SJCRH30 (cell line): ENCODE results near the gene TNFRSF18. TPM values are rescaled to one million over a fixed set of nuclear protein-coding genes. Genes with fewer than 3 reads are reported as not detected.

Source experiments
- DNase-seq, 2 experiments: peaks; one replicate each; pipeline ENCODE4 v3.0.0-alpha.2; 2015 to 2020
- H3K27ac ChIP-seq: fragments of 250-450 bp; sonication (Bioruptor Pico); 2 replicates; pipeline ENCODE4 v1.5.1; 2020; ENCODE audit warnings: mild to moderate bottlenecking, moderate library complexity
- H3K27me3 ChIP-seq: fragments of 250-450 bp; sonication (Bioruptor Pico); 2 replicates; pipeline ENCODE4 v1.5.1; 2020; ENCODE audit warnings: mild to moderate bottlenecking, moderate library complexity
- H3K36me3 ChIP-seq: fragments of 250-450 bp; sonication (Bioruptor Pico); 2 replicates; pipeline ENCODE4 v1.5.1; 2020; ENCODE audit warnings: mild to moderate bottlenecking, moderate library complexity
- H3K4me1 ChIP-seq: fragments of 250-450 bp; sonication (Bioruptor Pico); 2 replicates; pipeline ENCODE4 v1.5.1; 2020; ENCODE audit warnings: mild to moderate bottlenecking, moderate library complexity
- H3K4me3 ChIP-seq: fragments of 250-450 bp; sonication (Bioruptor Pico); 2 replicates; pipeline ENCODE4 v1.5.1; 2020; ENCODE audit warnings: mild to moderate bottlenecking, moderate library complexity
- H3K9me3 ChIP-seq: fragments of 250-450 bp; sonication (Bioruptor Pico); replicated peaks from 2 replicates; pipeline ENCODE4 v1.5.1; 2020; ENCODE audit warnings: mild to moderate bottlenecking, moderate library complexity
- total RNA-seq: library from RNA; depleted of rRNA; stranded (reverse); fragments of >200 nt; shearing (Covaris generic); gene quantifications from 2 replicates; pipeline ENCODE4 v1.2.3, GENCODE V29; 2014

Gene TNFRSF18
- total RNA-seq, 1 experiment from 2014 or later = 0.93 TPM

- DNase-seq = peak; percentile 54 to 59
- H3K27me3 ChIP-seq = peaks cover 37% of the 10 kb centered on the region
- no peaks in the 10 kb centered on the region for H3K36me3 ChIP-seq
- no peak overlapping the region for H3K27ac ChIP-seq
- no peaks in the 10 kb centered on the region for H3K9me3 ChIP-seq
- no peak overlapping the region for H3K4me3 ChIP-seq
- peaks cover 30% of the 10 kb centered on the region for H3K4me1 ChIP-seq
Observed at GRCh38 chr1:1236176-1236763, 29.9 kb upstream of the TNFRSF18 start.

GRCh38 chr1:1235016-1235744 is 28.8 kb upstream of the TNFRSF18 start:
- Histone ChIP-seq H3K36me3 (no peaks in the 10 kb centered on the region), H3K27ac (no peak overlapping the region), H3K4me3 (no peak overlapping the region), H3K4me1 (peaks cover 30% of the 10 kb centered on the region), H3K9me3 (no peaks in the 10 kb centered on the region), H3K27me3 (peaks cover 30% of the 10 kb centered on the region)
- DNase-seq = no peak

GRCh38 chr1:1234180-1234808 is 27.9 kb upstream of the TNFRSF18 start:
- H3K27me3 ChIP-seq = peaks cover 21% of the 10 kb centered on the region
- no peaks in the 10 kb centered on the region for H3K9me3 ChIP-seq
- H3K36me3 ChIP-seq = no peaks in the 10 kb centered on the region; the same call in 1 of the 2 replicates
- peaks cover 30% of the 10 kb centered on the region for H3K4me1 ChIP-seq
- H3K27ac ChIP-seq = no peak overlapping the region
- DNase-seq = no peak
- H3K4me3 ChIP-seq = no peak overlapping the region

GRCh38 chr1:1233567-1233892 is 27.1 kb upstream of the TNFRSF18 start:
- no peak overlapping the region for H3K4me3 ChIP-seq
- H3K27me3 ChIP-seq = peaks cover 14% of the 10 kb centered on the region
- no peak overlapping the region for H3K27ac ChIP-seq
- H3K9me3 ChIP-seq = no peaks in the 10 kb centered on the region
- no peak for DNase-seq
- H3K36me3 ChIP-seq = peaks cover 5% of the 10 kb centered on the region
- peaks cover 25% of the 10 kb centered on the region for H3K4me1 ChIP-seq

GRCh38 chr1:1232796-1233566 is 26.6 kb upstream of the TNFRSF18 start:
- no peak overlapping the region for H3K27ac ChIP-seq
- no peak for DNase-seq
- H3K4me1 ChIP-seq = peaks cover 20% of the 10 kb centered on the region
- H3K4me3 ChIP-seq = no peak overlapping the region
- peaks cover 8% of the 10 kb centered on the region for H3K27me3 ChIP-seq
- H3K9me3 ChIP-seq = no peaks in the 10 kb centered on the region
- peaks cover 11% of the 10 kb centered on the region for H3K36me3 ChIP-seq

- H3K36me3 ChIP-seq = peaks cover 16% of the 10 kb centered on the region
- peaks cover 13% of the 10 kb centered on the region for H3K4me1 ChIP-seq
- no peak for DNase-seq
- peak within 1 kb of the TSS; percentile 94 for H3K4me3 ChIP-seq
- H3K9me3 ChIP-seq = no peaks in the 10 kb centered on the region
- H3K27me3 ChIP-seq = peaks cover 1% of the 10 kb centered on the region; the same call in 1 of the 2 replicates
- H3K27ac ChIP-seq = peak within 1 kb of the TSS; percentile 69
Observed at GRCh38 chr1:1232208-1232795, 25.9 kb upstream of the TNFRSF18 start, which contains the start of gene B3GALT6. TSS of gene B3GALT6 (plus strand) at chr1:1232237. CDS start at chr1:1232279, 42 bp downstream.

- no peaks in the 10 kb centered on the region for H3K27me3 ChIP-seq
- DNase-seq = peak; percentile 98
- no peaks in the 10 kb centered on the region for H3K9me3 ChIP-seq
- H3K36me3 ChIP-seq = peaks cover 20% of the 10 kb centered on the region
- peak within 1 kb of the TSS; percentile 69 for H3K27ac ChIP-seq
- H3K4me1 ChIP-seq = peaks cover 6% of the 10 kb centered on the region
- peak within 1 kb of the TSS; percentile 94 for H3K4me3 ChIP-seq
Observed at GRCh38 chr1:1231400-1232207, 25.2 kb upstream of the TNFRSF18 start, which contains the start of gene SDF4. TSS of gene SDF4 (minus strand) at chr1:1232001. CDS start at chr1:1228772, 3,229 bp downstream.

- peaks cover 26% of the 10 kb centered on the region for H3K36me3 ChIP-seq
- H3K9me3 ChIP-seq = no peaks in the 10 kb centered on the region
- H3K27me3 ChIP-seq = no peaks in the 10 kb centered on the region
- peak overlapping the region; percentile 69; the same call in 1 of the 2 replicates for H3K27ac ChIP-seq
- no peak for DNase-seq
- peak overlapping the region; percentile 94 for H3K4me3 ChIP-seq
- no peaks in the 10 kb centered on the region for H3K4me1 ChIP-seq
Observed at GRCh38 chr1:1230656-1231399, 24.4 kb upstream of the TNFRSF18 start.

GRCh38 chr1:1229770-1230169 is 23.4 kb upstream of the TNFRSF18 start:
- Histone ChIP-seq H3K4me1 (no peaks in the 10 kb centered on the region), H3K9me3 (no peaks in the 10 kb centered on the region), H3K27ac (no peak overlapping the region), H3K4me3 (no peak overlapping the region), H3K36me3 (peaks cover 37% of the 10 kb centered on the region), H3K27me3 (no peaks in the 10 kb centered on the region)
- DNase-seq = no peak

GRCh38 chr1:1228596-1229321 is 22.4 kb upstream of the TNFRSF18 start:
- Histone ChIP-seq H3K4me1 (no peaks in the 10 kb centered on the region), H3K36me3 (peaks cover 46% of the 10 kb centered on the region), H3K9me3 (no peaks in the 10 kb centered on the region), H3K27ac (no peak overlapping the region), H3K27me3 (no peaks in the 10 kb centered on the region), H3K4me3 (no peak overlapping the region)
- DNase-seq = no peak

- H3K9me3 ChIP-seq = no peaks in the 10 kb centered on the region
- no peaks in the 10 kb centered on the region for H3K27me3 ChIP-seq
- H3K4me3 ChIP-seq = no peak overlapping the region
- H3K27ac ChIP-seq = no peak overlapping the region
- DNase-seq = no peak
- no peaks in the 10 kb centered on the region for H3K4me1 ChIP-seq
- H3K36me3 ChIP-seq = peaks cover 48% of the 10 kb centered on the region
Observed at GRCh38 chr1:1228187-1228586, 21.8 kb upstream of the TNFRSF18 start.

- DNase-seq = no peak
- Histone ChIP-seq H3K27ac (no peak overlapping the region), H3K4me3 (no peak overlapping the region), H3K36me3 (peaks cover 56% of the 10 kb centered on the region), H3K9me3 (no peaks in the 10 kb centered on the region), H3K27me3 (no peaks in the 10 kb centered on the region), H3K4me1 (no peaks in the 10 kb centered on the region)
Observed at GRCh38 chr1:1227386-1227785, 21.0 kb upstream of the TNFRSF18 start.
